OCI-M2 (cell line): ENCODE data around the gene RPL15.
"Not testable (repeated sequence)": the region's sequence is repeated elsewhere in the genome, so short reads cannot be mapped to it uniquely, and the experiment has no call there.

Source experiments
- DNase-seq: peaks from one replicate; lab custom pipeline; 2025; ENCODE audit not compliant: unreplicated experiment; lab: John Stamatoyannopoulos, UW

The RPL15 gene

GRCh38 chr3:23889386-23889785, 27.5 kb upstream of the RPL15 start:
- DNase-seq, result no peak

- DNase-seq, result no peak
Observed at GRCh38 chr3:23889950-23890349, 27.0 kb upstream of the RPL15 start.

- DNase-seq, result no peak
Observed at GRCh38 chr3:23894254-23895061, 22.5 kb upstream of the RPL15 start.

- DNase-seq, result no peak
Observed at GRCh38 chr3:23895181-23895580, 21.8 kb upstream of the RPL15 start.

- DNase-seq, result no peak
Observed at GRCh38 chr3:23900744-23901143, 16.2 kb upstream of the RPL15 start.

GRCh38 chr3:23904545-23904944, 12.4 kb upstream of the RPL15 start:
- DNase-seq, result no peak

GRCh38 chr3:23909341-23909740, 7.6 kb upstream of the RPL15 start:
- no peak for DNase-seq

GRCh38 chr3:23911397-23911796, 5.5 kb upstream of the RPL15 start:
- no peak for DNase-seq

GRCh38 chr3:23912335-23912734, 4.6 kb upstream of the RPL15 start:
- DNase-seq, result not testable (repeated sequence)

- DNase-seq, result no peak
Observed at GRCh38 chr3:23913182-23913581, 3.8 kb upstream of the RPL15 start.

- no peak for DNase-seq
Observed at GRCh38 chr3:23913873-23914743, 2.8 kb upstream of the RPL15 start.

GRCh38 chr3:23915537-23916108, 1.3 kb upstream of the RPL15 start:
- DNase-seq, result no peak

GRCh38 chr3:23916152-23916885, 613 bp upstream of the RPL15 start:
- DNase-seq, result no peak

GRCh38 chr3:23917679-23918303, 859 bp downstream of the RPL15 start:
- not testable (repeated sequence) for DNase-seq

GRCh38 chr3:23918331-23918730, 1.4 kb downstream of the RPL15 start:
- DNase-seq, result not testable (repeated sequence)

- DNase-seq, result no peak
Observed at GRCh38 chr3:23919628-23920027, 2.7 kb downstream of the RPL15 start.

- no peak for DNase-seq
Observed at GRCh38 chr3:23920151-23920655, 3.3 kb downstream of the RPL15 start.

GRCh38 chr3:23921052-23921511, 4.2 kb downstream of the RPL15 start:
- DNase-seq, result no peak

- no peak for DNase-seq
Observed at GRCh38 chr3:23923786-23924185, 6.9 kb downstream of the RPL15 start.

GRCh38 chr3:23926246-23926645, 9.3 kb downstream of the RPL15 start:
- no peak for DNase-seq
